Parathyroid adenoma (tissue), 2 donors: ENCODE results near the gene TFB1M.
"Not testable (repeated sequence)": the region's sequence is repeated elsewhere in the genome, so short reads cannot be mapped to it uniquely, and the experiment has no call there.

Experiments
- H2AFZ ChIP-seq: fragments of 300-600 bp; sonication (generic); one replicate; pipeline ENCODE4 v1.7.0; 2017; ENCODE audit warnings: antibody characterized with exemption, mild to moderate bottlenecking
- H3K27ac ChIP-seq: fragments of 300-600 bp; sonication (generic); one replicate; pipeline ENCODE4 v1.7.0; 2017
- H3K27me3 ChIP-seq: fragments of 300-600 bp; sonication (generic); one replicate; pipeline ENCODE4 v1.7.0; 2017; ENCODE audit warnings: low read length; ENCODE audit not compliant: control insufficient read depth, insufficient read depth
- H3K36me3 ChIP-seq: fragments of 300-600 bp; sonication (generic); one replicate; pipeline ENCODE4 v1.7.0; 2017; ENCODE audit warnings: low read length; ENCODE audit not compliant: control insufficient read depth, insufficient read depth
- H3K4me1 ChIP-seq: fragments of 300-600 bp; sonication (generic); one replicate; pipeline ENCODE4 v1.7.0; 2017; ENCODE audit warnings: control low read depth
- H3K4me2 ChIP-seq: fragments of 300-600 bp; sonication (generic); one replicate; pipeline ENCODE4 v1.7.0; 2017; ENCODE audit warnings: low read length
- H3K4me3 ChIP-seq: fragments of 300-600 bp; sonication (generic); one replicate; pipeline ENCODE4 v1.7.0; 2017; ENCODE audit warnings: low read depth, low read length
- H3K79me2 ChIP-seq: fragments of 300-600 bp; sonication (generic); one replicate; pipeline ENCODE4 v1.7.0; 2017; ENCODE audit warnings: control low read depth
- H3K9ac ChIP-seq: fragments of 300-600 bp; sonication (generic); one replicate; pipeline ENCODE4 v1.7.0; 2017; ENCODE audit warnings: mild to moderate bottlenecking
- H3K9me3 ChIP-seq: fragments of 300-600 bp; sonication (generic); one replicate; pipeline ENCODE4 v1.7.0; 2017; ENCODE audit warnings: low read length; ENCODE audit not compliant: control insufficient read depth
- TF ChIP-seq, protein P1 (sequence below): fragments of 300-600 bp; sonication (generic); IDR thresholded peaks from one replicate; pipeline ENCODE4 v1.7.0; 2017; ENCODE audit warnings: antibody characterized with exemption, mild to moderate bottlenecking
- donor health status: primary hyperparathyroidism.

The TFB1M gene

DNA sequence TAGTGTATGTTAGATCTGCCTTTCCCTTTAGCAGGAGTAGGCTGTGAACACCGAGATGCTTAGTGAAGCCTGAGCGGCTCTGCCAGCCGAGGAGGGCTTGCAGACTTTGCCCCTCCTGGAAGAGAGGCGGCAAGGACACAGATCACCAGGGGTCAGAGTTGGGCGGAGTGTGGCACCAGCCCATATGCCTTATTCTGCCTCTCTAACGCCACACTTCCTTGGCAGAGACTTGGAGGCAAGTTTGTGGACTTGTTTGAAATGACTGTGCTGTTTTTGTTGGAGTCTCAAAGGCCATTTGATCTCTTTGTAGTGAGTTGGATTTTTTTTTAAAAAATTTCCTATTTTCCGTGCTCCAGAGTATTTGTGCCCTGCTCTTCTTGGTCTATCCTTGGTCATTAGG is 95.0 kb downstream of the TFB1M start:
- Histone ChIP-seq H3K9me3 (no peaks in the 10 kb centered on the region), H3K4me2 (no peak overlapping the region), H3K36me3 (no peaks in the 10 kb centered on the region), H3K4me1 (no peaks in the 10 kb centered on the region), H3K4me3 (no peak overlapping the region), H2AFZ (no peak overlapping the region), H3K27me3 (no peaks in the 10 kb centered on the region), H3K27ac (no peak overlapping the region), H3K79me2 (no peaks in the 10 kb centered on the region), H3K9ac (no peak overlapping the region)
- TF ChIP-seq, protein P1, sequence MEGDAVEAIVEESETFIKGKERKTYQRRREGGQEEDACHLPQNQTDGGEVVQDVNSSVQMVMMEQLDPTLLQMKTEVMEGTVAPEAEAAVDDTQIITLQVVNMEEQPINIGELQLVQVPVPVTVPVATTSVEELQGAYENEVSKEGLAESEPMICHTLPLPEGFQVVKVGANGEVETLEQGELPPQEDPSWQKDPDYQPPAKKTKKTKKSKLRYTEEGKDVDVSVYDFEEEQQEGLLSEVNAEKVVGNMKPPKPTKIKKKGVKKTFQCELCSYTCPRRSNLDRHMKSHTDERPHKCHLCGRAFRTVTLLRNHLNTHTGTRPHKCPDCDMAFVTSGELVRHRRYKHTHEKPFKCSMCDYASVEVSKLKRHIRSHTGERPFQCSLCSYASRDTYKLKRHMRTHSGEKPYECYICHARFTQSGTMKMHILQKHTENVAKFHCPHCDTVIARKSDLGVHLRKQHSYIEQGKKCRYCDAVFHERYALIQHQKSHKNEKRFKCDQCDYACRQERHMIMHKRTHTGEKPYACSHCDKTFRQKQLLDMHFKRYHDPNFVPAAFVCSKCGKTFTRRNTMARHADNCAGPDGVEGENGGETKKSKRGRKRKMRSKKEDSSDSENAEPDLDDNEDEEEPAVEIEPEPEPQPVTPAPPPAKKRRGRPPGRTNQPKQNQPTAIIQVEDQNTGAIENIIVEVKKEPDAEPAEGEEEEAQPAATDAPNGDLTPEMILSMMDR, result no peak

- H3K4me3 ChIP-seq, H3K9ac ChIP-seq, H2AFZ ChIP-seq, H3K4me2 ChIP-seq, H3K27ac ChIP-seq, H3K27me3 ChIP-seq, H3K9me3 ChIP-seq, H3K79me2 ChIP-seq, H3K36me3 ChIP-seq, H3K4me1 ChIP-seq: not testable (repeated sequence)
These were observed 95.6 kb downstream of the TFB1M start for GRCh38 chr6:155218711-155219110.

- no peak overlapping the region for H3K4me2 ChIP-seq
- H3K4me1 ChIP-seq, result no peaks in the 10 kb centered on the region
- H3K27me3 ChIP-seq, result no peaks in the 10 kb centered on the region
- no peak overlapping the region for H2AFZ ChIP-seq
- H3K27ac ChIP-seq, result no peak overlapping the region
- H3K9ac ChIP-seq, result no peak overlapping the region
- no peaks in the 10 kb centered on the region for H3K9me3 ChIP-seq
- TF ChIP-seq, protein P1, result no peak
- no peaks in the 10 kb centered on the region for H3K36me3 ChIP-seq
- H3K79me2 ChIP-seq, result no peaks in the 10 kb centered on the region
- no peak overlapping the region for H3K4me3 ChIP-seq
These were observed 97.8 kb downstream of the TFB1M start for GRCh38 chr6:155216312-155217046.

- H3K4me2 ChIP-seq, result no peak overlapping the region
- H3K9me3 ChIP-seq, result no peaks in the 10 kb centered on the region
- H3K27ac ChIP-seq, result no peak overlapping the region
- no peak overlapping the region for H3K9ac ChIP-seq
- H3K4me3 ChIP-seq, result no peak overlapping the region
- H3K27me3 ChIP-seq, result no peaks in the 10 kb centered on the region
- TF ChIP-seq, protein P1, result no peak
- H3K36me3 ChIP-seq, result no peaks in the 10 kb centered on the region
- no peak overlapping the region for H2AFZ ChIP-seq
- no peaks in the 10 kb centered on the region for H3K4me1 ChIP-seq
- H3K79me2 ChIP-seq, result no peaks in the 10 kb centered on the region
These were observed 98.4 kb downstream of the TFB1M start for GRCh38 chr6:155215906-155216305.

- H3K36me3 ChIP-seq, result no peaks in the 10 kb centered on the region
- H3K27ac ChIP-seq, result no peak overlapping the region
- H3K9ac ChIP-seq, result no peak overlapping the region
- no peak overlapping the region for H3K4me3 ChIP-seq
- H2AFZ ChIP-seq, result no peak overlapping the region
- TF ChIP-seq, protein P1, result no peak
- H3K79me2 ChIP-seq, result no peaks in the 10 kb centered on the region
- H3K9me3 ChIP-seq, result no peaks in the 10 kb centered on the region
- H3K27me3 ChIP-seq, result no peaks in the 10 kb centered on the region
- H3K4me2 ChIP-seq, result no peak overlapping the region
- H3K4me1 ChIP-seq, result no peaks in the 10 kb centered on the region
These were observed 100.5 kb downstream of the TFB1M start for GRCh38 chr6:155213611-155214372.
